GM18861 (cell line): Measurements from ENCODE around the gene SLC3A2.

ENCODE experiments used
- ATAC-seq: cut with Tn5 transposase; IDR thresholded peaks from one replicate; pipeline ENCODE4 v1.9.1; 2021; ENCODE audit not compliant: unreplicated experiment

SLC3A2 gene

DNA sequence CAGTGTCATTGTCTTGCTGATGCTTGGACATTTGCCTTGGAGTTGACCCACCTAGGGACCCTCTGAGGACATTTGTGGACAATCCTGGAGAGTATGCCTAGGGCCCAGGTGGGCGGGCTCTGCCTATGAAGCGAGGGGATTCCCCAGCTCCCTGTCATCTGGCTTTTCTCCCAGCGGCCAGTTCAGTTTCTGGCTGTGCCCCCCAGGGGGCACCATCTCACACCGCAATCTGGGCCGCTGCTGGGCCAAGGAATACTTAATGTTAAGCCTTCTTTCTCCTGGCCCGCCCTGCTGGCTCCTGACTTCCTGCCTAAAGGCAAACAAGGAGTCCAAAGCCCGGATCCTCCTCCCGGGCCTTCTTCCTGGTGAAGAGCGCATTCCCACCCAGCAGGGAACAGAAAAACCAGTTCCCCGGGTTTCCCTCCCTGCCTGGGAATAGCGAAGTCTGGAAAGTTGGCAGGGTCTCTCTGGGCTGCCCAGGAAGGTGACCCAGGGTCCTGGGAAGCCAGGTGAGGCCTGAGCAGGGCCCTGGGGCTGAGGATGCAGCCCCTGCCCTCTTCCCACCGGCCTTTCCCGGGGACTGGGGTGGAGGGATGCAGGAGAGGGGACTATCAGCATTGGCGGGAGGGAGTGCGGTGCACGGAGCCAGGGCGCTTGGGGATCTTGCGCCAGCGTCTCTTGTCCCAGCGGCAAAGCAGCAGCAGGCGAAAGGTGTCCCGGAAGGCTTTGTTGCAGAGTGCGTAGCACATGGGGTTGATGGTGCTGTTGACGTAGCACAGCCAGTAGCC lies 28.6 kb downstream of the SLC3A2 start:
- no peak for ATAC-seq

DNA sequence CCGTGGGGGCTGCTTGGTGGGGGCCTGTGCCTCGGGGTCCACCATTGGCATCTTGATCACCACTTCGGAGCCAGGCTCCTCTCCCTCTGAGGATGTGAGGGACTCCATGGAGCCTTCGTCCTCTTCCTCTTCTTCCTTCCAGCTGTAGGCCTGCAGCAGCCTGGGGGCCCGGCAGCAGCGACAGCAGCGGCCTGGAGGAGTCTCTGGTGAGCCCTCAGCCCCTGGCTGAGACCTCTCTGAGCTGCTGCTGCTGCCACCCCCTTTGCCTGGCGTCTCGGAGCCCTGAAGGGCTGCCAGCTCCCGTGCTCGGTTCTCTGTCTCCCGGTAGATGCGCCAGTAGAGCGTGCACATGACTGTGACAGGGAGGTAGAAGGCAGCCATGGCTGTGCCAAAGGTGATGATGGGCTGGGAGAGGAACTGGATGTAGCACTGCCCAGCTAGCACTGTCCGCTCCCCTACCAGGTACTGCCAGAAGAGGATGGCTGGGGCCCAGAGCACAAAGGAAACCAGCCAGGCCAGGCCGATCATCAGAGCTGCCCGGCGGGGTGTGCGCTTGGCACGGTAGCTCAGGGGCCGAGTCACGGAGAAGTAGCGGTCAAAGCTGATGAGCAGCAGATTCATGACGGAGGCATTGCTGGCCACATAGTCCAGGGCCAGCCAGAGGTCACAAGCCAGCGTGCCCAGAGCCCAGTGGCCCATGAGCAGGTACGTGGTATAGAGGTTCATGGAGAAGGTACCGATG lies 29.6 kb downstream of the SLC3A2 start:
- ATAC-seq = no peak

DNA sequence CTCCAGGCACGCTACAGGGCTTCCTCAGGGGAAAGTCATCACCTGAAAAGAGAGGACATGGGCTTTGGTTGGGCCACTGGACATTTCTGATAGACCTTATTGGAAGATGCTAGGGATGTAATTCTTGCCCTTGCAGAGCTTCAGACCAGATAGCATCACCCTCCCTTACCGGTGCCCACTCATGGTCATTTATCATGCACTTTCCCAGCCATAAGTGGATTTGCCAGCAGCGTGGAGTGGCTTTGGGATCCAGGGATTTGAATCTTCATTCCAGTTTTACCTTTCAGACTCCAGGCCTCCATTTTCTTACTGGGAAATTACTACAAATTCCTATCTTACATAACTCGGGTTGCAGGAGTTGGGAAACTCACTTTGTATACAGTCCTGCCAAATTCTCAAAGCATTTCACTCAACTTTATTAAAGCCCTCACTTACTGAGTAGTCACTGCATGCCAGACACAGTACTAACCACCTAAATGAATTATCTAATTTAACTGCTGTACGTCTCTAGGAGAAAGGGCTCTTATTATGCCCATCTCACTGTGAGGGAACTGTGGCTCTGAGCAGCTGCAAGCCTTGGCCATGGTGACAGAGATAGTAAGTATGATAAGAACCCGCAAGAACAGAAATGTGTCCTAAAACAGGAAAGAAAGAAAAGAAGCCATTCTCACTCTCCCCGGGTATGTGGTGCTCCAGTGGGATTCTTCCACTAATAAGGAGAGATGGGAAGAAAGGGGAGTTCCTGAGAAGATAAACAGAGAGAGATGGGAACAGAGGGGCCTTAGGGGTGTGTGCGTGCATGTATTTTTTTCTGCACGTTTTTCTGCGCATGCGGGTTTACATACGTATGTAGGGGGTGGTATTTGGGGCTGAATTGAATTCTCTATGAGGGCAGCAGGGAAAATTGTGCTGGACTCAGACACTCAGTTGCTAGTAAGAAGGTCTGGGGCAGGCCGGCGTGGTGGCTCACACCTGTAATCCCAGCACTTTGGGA lies 30.7 kb downstream of the SLC3A2 start:
- no peak for ATAC-seq

DNA sequence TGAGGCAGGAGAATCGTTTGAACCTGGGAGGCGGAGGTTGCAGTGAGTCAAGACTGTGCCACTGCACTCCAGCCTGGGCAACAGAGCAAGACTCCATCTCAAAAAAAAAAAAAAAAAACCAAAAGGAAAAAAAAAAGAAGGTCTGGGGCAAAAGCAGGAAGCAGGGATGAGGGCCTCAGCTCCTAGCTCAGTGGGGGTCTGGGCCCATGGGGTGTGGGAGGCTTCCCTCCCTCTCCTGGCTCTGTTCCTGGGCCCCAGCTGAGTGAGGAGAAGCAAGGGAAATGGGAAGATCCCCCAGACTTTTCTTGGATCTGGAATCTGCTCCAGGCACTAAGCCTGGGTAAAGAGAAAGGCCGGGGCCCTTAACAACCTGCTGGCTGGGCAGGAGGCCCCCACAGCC lies 31.6 kb downstream of the SLC3A2 start:
- no peak for ATAC-seq

DNA sequence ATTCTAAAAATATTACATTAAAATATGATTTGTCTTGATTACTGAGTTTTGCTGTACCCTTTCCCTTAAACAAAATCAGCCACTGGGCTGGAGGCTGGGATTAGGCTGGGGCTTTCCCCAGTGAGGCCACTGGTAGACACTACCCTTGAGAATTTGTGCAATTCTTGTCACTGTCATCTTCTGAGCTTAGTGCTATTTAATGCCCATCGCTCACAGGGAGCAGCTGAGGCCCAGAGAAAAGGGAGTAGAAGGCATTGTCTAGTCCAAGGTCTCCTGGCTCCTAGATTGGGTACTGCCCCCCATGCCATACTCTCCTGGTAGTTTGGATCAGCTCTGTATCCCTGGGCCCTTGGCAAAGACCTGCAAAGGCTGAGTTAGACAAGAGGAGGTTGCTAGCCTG lies 33.7 kb downstream of the SLC3A2 start:
- no peak for ATAC-seq

DNA sequence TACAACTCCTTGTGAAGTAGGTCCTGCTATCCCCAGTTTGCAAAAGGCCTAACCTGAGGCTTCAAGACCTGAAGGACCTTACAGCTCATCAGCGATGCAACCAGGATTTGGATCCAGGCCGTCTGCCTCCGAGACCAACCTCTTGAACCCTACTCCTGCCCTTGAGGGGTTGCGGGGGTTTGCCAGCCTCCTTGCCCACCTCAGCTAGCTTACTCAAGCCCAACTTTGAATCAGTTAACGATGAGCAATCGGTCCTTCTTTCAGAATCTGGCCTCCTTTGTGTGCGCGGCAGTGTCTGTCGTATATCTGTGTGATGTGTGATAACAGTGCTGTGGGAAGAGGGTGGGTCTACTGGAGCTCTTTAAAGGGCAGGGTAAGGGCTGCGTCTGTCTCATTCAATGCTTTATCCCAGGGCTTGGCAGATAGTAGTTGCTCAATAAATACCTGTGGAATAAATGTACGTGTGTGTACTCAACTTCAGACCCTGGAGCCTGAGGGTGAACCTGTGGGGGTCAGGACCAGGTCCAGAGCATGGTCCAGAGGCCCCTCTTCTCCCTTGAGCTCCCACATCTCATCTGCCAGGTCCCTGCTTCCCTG lies 37.3 kb downstream of the SLC3A2 start:
- ATAC-seq = no peak

DNA sequence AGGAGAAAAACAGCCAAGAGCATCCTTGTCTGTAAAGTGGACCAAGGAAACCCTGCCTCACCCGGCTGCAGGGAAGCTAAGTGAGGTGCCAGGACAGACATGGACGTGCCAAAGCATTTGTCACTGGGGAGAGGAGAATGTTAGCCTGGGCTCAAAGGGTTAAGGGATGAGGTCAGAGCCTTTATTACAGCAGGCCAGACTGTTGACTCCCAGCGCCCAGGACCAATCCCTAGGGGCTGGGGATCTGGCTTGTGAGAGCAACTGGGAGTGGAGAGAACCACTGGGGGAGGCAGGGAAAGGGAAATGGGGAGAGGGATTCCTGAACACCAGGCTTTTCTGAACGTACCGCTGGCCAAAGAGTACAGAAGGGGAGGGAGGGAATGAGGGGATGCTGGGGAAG lies 37.8 kb downstream of the SLC3A2 start:
- no peak for ATAC-seq

- no peak for ATAC-seq
These were observed 38.8 kb downstream of the SLC3A2 start for GRCh38 chr11:62919476-62919875.

GRCh38 chr11:62919898-62920640 lies 39.4 kb downstream of the SLC3A2 start:
- ATAC-seq = no peak

DNA sequence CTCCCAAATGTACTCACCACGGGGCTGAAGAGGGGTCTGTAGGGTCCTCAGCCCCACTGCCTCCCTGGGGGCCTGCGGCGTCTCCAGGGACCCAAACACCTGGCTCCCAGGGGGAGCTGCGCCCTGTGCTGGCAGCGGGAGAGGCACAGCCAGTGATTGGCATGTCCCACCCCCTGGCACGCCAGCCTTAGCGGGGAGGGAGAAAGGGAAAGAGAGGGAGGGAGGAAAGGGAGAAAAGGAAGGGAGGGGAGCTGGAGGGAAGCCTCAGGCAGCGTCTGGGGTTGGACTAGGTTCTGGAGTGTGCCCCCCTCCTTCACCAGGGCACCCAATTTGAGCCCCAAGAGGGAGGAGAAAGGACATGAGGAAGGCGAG lies 40.5 kb downstream of the SLC3A2 start, which contains the start of gene CHRM1:
Gene CHRM1 (minus strand): TSS at position 163 of the 372 bp plus-strand sequence. CDS start 10,263 bp downstream, outside the sequence.
- no peak for ATAC-seq

- no peak for ATAC-seq
These were observed 41.0 kb downstream of the SLC3A2 start for GRCh38 chr11:62921573-62922188.

DNA sequence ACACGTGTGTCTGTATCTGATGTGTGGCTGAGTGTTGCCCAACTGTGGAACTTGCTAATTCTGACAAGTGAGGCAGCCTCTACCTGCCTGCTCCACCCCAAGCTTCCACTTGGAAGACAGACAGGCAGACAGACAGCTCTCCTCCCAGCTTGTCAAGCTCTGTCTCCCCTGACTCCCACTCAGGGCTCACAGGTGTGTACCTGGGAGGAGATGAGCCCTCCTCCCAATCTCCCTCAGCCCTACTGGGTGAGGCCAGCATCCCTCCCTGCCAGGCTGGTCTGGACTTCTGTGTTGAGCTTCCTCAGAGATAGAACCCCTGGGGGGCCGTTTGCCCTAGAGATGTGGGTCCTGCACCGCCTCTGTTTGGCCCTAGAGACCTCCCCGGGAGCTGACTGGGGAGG lies 41.5 kb downstream of the SLC3A2 start:
- ATAC-seq = no peak

GRCh38 chr11:62922653-62923431 lies 42.1 kb downstream of the SLC3A2 start:
- no peak for ATAC-seq

- ATAC-seq = no peak
These were observed 43.1 kb downstream of the SLC3A2 start for GRCh38 chr11:62923601-62924411.

GRCh38 chr11:62925308-62925707 lies 44.6 kb downstream of the SLC3A2 start:
- no peak for ATAC-seq

GRCh38 chr11:62925745-62926679 lies 45.3 kb downstream of the SLC3A2 start:
- ATAC-seq = no peak
